Prostate gland (tissue), 2 donors: ENCODE results near the gene SNAPC2. TPM values are rescaled to one million over a fixed set of nuclear protein-coding genes. Genes with fewer than 3 reads are reported as not detected.

ENCODE experiments used
- DNase-seq: peaks from one replicate; pipeline ENCODE4 v3.0.0-alpha.2; 2019; ENCODE audit warnings: low spot score
- H3K27ac ChIP-seq, 2 donors: fragments of 200-600 bp; sonication (generic); 2 replicates each; pipeline ENCODE4 v1.5.1; 2017 to 2019
- H3K27me3 ChIP-seq: fragments of 200-600 bp; sonication (generic); replicated peaks from 2 replicates; pipeline ENCODE4 v1.5.1; 2019; ENCODE audit not compliant: insufficient read depth
- H3K36me3 ChIP-seq, 2 donors: fragments of 200-600 bp; sonication (generic); 1 replicate in 1 of 2; 2 replicates in 1 of 2; pipeline versions ENCODE4 v1.5.1 to v1.8.1; 2017 to 2019
- H3K4me1 ChIP-seq: fragments of 200-600 bp; sonication (generic); replicated peaks from 2 replicates; pipeline ENCODE4 v1.5.1; 2019
- H3K4me3 ChIP-seq, 2 donors: fragments of 200-600 bp; sonication (generic); 2 replicates each; pipeline ENCODE4 v1.5.1; 2017 to 2019
- H3K9me3 ChIP-seq: fragments of 200-600 bp; sonication (generic); 2 replicates; pipeline ENCODE4 v1.5.1; 2017
- CTCF ChIP-seq, 4 experiments: fragments of 200-600 bp in 2 of 4; fragments of 450-650 bp in 2 of 4; sonication (generic) in 2 of 4; IDR thresholded peaks; 1 replicate in 3 of 4; 2 replicates in 1 of 4; pipeline ENCODE4 v1.5.1; 2016 to 2019; ENCODE audit warnings: antibody characterized with exemption in 4 of 4, mild to moderate bottlenecking in 2 of 4, moderate library complexity in 2 of 4
- POLR2A ChIP-seq: fragments of 450-650 bp; IDR thresholded peaks from one replicate; pipeline ENCODE4 v1.6.1; 2016; ENCODE audit warnings: antibody characterized with exemption, mild to moderate bottlenecking
- POLR2AphosphoS5 ChIP-seq: sonication (generic); formaldehyde crosslinking; IDR thresholded peaks from one replicate; pipeline ENCODE4 v1.6.1; 2017; ENCODE audit warnings: antibody characterized with exemption
- WGBS: methylation state at CpG from one replicate; pipeline ENCODE4 v1.1.5; 2018; 5-methylcytosine and 5-hydroxymethylcytosine counted together
- intact Hi-C: fragments of 100-400 bp; cut with DNase I; formaldehyde crosslinking; loops from one replicate; pipeline ENCODE4 v1.14.2; 2022
- total RNA-seq, 2 donors: library from RNA; depleted of rRNA; stranded (reverse); fragments of >200 nt; gene quantifications; one replicate each; pipeline ENCODE4 v1.1.0, GENCODE V29; 2016

SNAPC2 gene
- total RNA-seq, 2 donors from 2014 or later, result 37.4 to 95.0 TPM

- TF ChIP-seq POLR2AphosphoS5 (no peak), CTCF (IDR thresholded peaks at IDR 0.05) (no peak), POLR2A (no peak)
- WGBS, result 87% methylated on average over 8 of the region's 8 CpGs
- DNase-seq, result no peak
- intact Hi-C loops, result no loop called here
- no peaks in the 10 kb centered on the region for H3K9me3 ChIP-seq
- H3K27me3 ChIP-seq, result no peaks in the 10 kb centered on the region
- no peak overlapping the region for H3K27ac ChIP-seq
- H3K36me3 ChIP-seq, result peaks cover 7 to 10% of the 10 kb centered on the region in 2 donors
- peaks cover 6% of the 10 kb centered on the region for H3K4me1 ChIP-seq
- no peak overlapping the region for H3K4me3 ChIP-seq
These were observed 2.7 kb downstream of the SNAPC2 start for GRCh38 chr19:7922836-7923195.

DNA sequence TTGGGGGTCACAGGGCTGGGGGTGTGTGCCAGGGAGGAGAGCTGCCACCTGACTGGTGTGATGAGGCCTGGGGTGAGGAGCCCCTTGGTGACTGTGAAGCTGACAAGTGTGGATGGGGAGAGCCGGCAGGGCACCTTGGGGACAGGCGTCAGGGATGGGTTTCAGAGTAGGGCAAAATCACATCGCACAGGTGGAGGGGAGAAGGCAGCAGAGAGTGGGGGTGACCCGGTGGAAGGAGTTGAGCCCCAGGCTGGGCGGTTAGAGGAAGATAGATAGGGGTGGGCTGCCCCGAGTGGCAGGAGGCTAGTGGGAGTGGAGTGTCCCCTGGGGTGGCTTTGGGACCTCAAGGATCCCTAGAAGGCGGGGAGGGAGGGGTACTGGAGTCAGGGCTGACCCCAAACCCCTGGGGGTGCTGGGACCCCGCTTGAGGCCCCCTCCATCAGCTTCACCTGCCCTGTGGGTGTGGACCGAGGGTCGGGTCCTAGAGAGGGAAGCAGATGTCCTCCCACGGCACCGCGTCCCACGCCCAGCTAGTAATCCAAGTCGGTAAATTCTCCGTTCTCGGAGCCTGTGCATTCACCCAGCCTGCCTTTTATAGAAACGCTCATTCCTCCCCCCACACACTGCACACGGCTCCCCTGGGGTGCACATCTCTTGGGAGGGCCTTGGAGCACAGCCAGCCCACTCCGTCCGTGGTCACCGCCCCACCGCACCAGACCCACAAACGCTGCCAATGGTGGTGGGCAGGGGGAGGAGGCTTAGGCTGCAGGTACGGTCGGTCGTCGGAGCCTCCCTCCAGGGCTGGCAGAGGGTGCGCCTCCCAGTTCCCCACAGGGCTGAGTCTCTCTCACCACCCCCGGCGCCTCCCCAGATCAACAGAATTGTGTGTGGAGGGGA lies 3.4 kb downstream of the SNAPC2 start:
- DNase-seq, result no peak
- 72% methylated on average over 31 of the region's 31 CpGs for WGBS
- H3K27ac ChIP-seq, result peak overlapping the region in 1 of 2 donors; percentile 58
- H3K4me3 ChIP-seq, result no peak overlapping the region
- intact Hi-C loops, result no loop called here
- H3K9me3 ChIP-seq, result no peaks in the 10 kb centered on the region
- peaks cover 11% of the 10 kb centered on the region for H3K4me1 ChIP-seq
- no peaks in the 10 kb centered on the region for H3K27me3 ChIP-seq
- H3K36me3 ChIP-seq, result peaks cover 7 to 10% of the 10 kb centered on the region in 2 donors
- TF ChIP-seq CTCF (IDR thresholded peaks at IDR 0.05) (no peak), POLR2A (no peak), POLR2AphosphoS5 (no peak)

DNA sequence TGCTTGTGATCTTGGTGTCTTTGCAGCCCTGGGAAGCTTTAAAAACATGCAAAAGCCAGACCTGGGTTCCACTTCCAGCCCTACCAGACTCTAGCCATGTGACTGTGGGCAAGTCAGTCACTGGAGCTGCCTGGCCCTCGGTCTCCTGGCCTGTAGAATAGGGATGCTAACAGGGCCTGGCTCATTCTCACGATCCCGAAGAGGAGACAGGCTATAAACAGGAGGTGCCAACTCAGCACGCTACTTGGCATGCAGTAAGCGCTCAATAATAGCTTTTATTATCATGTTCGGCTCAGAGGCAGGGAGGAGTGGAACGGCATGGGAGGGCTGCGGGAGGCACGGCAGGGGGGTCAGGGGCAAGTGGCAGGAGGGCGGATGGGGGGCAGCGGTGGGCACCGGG lies 4.1 kb downstream of the SNAPC2 start:
- 71% methylated on average over 12 of the region's 12 CpGs for WGBS
- Histone ChIP-seq H3K27ac (peak overlapping the region in 1 of 2 donors; percentile 58), H3K4me1 (peaks cover 15% of the 10 kb centered on the region), H3K36me3 (peaks cover 7 to 10% of the 10 kb centered on the region in 2 donors), H3K27me3 (no peaks in the 10 kb centered on the region), H3K4me3 (no peak overlapping the region), H3K9me3 (no peaks in the 10 kb centered on the region)
- no peak for DNase-seq
- TF ChIP-seq POLR2AphosphoS5 (no peak), POLR2A (no peak), CTCF (IDR thresholded peaks at IDR 0.05) (no peak)
- intact Hi-C loops, result no loop called here

DNA sequence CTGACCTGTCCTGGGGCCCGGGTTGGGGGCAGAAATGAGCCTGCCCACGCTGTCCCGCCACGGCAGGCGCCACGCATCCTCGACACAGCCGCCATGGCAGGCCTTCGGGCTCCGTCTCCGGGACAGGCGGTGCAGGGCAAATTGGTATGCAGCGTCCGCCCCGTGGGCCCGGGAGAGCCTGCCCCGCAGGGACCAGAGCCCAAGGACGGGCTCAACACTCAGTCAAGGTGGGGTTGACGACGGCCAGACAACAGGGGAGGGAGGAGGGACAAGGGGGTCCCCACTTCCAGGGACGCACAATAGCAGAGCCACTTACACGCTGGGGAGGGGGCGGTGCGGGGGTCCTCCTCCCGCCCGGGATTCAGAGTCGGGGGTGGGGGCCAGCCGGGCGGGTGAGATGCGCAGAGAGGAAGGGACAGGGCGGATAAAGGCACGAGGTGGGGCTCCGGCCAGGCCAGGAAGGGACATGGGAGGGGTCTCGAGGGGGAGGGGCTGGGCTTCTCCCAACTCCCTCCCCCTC lies 4.6 kb downstream of the SNAPC2 start:
- Histone ChIP-seq H3K4me3 (peak overlapping the region; percentile 33 to 55), H3K27ac (peak overlapping the region in 1 of 2 donors; percentile 58), H3K4me1 (peaks cover 20% of the 10 kb centered on the region), H3K9me3 (no peaks in the 10 kb centered on the region), H3K36me3 (peaks cover 7 to 10% of the 10 kb centered on the region in 2 donors), H3K27me3 (no peaks in the 10 kb centered on the region)
- WGBS, result 52% methylated on average over 34 of the region's 34 CpGs
- TF ChIP-seq POLR2AphosphoS5, result no peak
- intact Hi-C loops, result loop anchor here (5.0 kb wide), 1 partner anchor 392 kb away; no protein-coding TSS in a partner anchor
- DNase-seq, result no peak

DNA sequence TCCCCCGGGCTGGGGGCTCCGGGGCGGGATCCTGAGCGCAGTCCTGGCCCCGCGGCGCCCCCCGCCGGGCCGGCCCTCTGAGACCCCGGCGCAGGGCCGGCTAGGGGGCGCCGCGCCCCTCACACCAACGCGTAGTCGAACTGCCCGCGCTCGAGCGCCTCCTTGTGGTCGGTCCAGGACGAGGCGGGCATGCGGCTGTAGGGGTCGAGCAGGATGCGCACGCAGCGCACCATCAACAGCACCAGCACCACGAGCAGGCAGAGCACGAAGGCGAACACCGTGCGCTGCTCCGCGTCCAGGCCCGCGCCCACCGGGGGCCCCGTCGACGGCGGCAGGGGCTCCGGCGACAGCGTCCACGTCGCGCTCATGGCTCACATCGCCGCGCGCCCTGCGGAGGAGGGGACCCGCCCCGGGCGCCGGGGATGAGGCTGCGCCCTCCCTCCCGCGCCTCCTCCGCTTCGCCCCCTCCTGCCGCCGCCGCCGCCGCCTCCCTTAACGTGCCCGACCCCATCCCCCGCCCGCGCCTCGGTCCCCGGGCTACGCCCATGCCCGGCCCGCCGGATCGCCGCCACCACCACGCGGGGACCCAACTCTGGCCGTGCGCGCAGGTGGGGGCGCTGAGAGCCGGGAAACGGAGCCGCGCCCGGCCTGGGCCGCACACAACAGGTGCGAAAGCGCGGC lies 5.2 kb downstream of the SNAPC2 start:
- intact Hi-C loops, result loop anchor here (5.0 kb wide), 1 partner anchor 393 kb away; no protein-coding TSS in a partner anchor
- H3K27ac ChIP-seq, result peak overlapping the region in 1 of 2 donors; percentile 58

More for the DNA sequence above, 5.2 kb downstream of the SNAPC2 start:
- Histone ChIP-seq H3K4me3 (peak overlapping the region; percentile 33 to 55), H3K27me3 (no peaks in the 10 kb centered on the region), H3K4me1 (peaks cover 21% of the 10 kb centered on the region), H3K36me3 (peaks cover 7 to 10% of the 10 kb centered on the region in 2 donors), H3K9me3 (no peaks in the 10 kb centered on the region)
- WGBS, result under 1% methylated on average over 42 of the region's 98 CpGs
- peak; percentile 37 for DNase-seq
- TF ChIP-seq POLR2AphosphoS5, result no peak
- no peak for TF ChIP-seq POLR2A
- TF ChIP-seq CTCF (IDR thresholded peaks at IDR 0.05), result peak; percentile 59 to 81 (median 75)
